ENCODE results near the gene LZTS2.

Gene LZTS2

DNA sequence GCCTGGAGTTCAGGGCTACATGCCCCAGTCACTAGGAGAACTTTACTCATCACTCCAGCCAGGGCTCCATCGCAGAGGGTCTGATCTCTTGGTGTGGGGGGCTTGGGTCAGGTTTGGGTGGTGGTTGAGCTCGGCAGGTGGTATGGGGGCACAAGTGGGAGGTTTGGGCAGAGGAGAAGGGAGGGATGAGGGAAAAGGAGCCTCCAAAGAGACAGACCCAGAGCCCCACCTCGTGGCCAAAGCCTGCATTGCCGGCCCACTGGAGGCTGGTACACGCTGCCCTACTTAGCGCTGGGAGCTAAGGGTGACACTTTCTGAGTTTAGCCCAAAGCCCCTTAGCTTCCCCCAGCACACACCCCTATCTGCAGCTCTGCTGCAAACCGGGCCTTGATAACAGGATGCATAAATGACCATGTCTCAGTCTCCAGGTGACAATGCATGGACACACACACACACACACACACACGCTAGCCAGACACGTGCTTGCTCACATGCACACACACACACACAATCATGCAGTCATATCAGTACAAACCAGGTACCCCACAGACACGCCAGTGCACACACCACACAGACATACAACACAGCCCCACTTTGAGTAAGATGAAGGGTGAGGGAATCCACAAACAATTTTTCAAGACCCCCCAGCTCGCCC lies 14.7 kb downstream of the LZTS2 start:
- H3K4me1 ChIP-seq (ENCODE audit: control insufficient read depth, insufficient read depth, low read length) = peaks cover 35% of the 10 kb centered on the region

DNA sequence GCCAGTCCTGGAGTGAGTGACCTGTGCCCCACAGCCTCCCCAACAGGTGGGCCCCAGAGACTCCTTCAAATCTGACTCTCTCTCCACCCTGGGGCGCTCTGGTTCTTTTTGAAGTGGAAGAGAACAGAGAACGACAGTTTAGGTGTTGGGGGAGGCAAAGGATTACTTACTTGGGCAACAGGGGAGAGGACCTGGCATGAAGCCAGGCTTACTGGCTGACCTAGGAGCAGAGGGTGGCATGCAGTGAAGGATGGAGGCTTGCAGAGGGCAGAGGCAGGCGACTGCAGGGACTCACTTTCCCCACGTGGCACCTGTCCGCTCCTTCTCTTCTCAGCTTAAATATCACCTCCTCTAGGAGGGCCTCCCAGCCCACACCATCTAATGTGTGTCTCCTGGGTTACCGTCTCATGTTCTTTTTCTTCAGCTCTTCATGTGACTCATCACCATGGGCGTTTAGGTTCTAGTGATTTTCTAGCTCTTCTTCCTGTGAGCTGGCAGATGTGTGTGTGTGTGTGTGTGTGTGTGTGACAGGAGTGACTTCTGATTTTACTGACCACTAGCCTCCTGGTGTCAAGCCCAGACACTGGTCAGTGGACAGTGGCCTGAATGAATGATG lies 15.5 kb downstream of the LZTS2 start:
- Histone ChIP-seq H3K9ac (ENCODE audit: low read length) (no peak overlapping the region), H3K9me3 (ENCODE audit: control insufficient read depth, low read length) (no peaks in the 10 kb centered on the region), H3K27me3 (ENCODE audit: control insufficient read depth, insufficient read depth, low read length) (peaks cover 25% of the 10 kb centered on the region), H3K36me3 (ENCODE audit: control insufficient read depth, insufficient read depth, low read length) (no peaks in the 10 kb centered on the region), H3K4me1 (ENCODE audit: control insufficient read depth, insufficient read depth, low read length) (peaks cover 35% of the 10 kb centered on the region), H3K4me3 (ENCODE audit: low read length) (no peak overlapping the region)

More for the DNA sequence above, 14.7 kb downstream of the LZTS2 start:
- no peaks in the 10 kb centered on the region for H3K36me3 ChIP-seq (ENCODE audit: control insufficient read depth, insufficient read depth, low read length)
- H3K9ac ChIP-seq (ENCODE audit: low read length) = no peak overlapping the region
- no peaks in the 10 kb centered on the region for H3K9me3 ChIP-seq (ENCODE audit: control insufficient read depth, low read length)
- H3K27me3 ChIP-seq (ENCODE audit: control insufficient read depth, insufficient read depth, low read length) = peaks cover 25% of the 10 kb centered on the region
- no peak overlapping the region for H3K4me3 ChIP-seq (ENCODE audit: low read length)

DNA sequence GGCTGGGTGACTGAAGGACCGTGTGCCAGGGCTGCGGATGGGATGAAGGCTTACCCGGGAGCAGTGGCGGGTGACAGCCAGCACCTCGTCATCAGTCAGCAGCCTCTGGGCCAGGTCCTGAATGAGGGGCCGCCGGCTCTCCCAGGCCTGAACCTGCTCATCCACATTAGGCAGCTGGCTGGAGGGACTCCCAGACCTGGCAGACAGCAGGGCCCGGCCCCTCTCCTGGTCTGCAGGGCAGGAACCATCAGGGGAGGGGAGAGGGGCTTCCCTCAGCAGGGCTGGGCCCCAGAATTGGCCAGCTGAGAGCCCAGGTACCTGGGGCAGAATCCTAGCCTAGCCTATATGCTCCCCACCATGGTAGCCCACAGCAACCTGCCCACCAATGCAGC lies 16.0 kb downstream of the LZTS2 start:
- H3K27me3 ChIP-seq (ENCODE audit: control insufficient read depth, insufficient read depth, low read length) = peaks cover 25% of the 10 kb centered on the region
- H3K9ac ChIP-seq (ENCODE audit: low read length) = no peak overlapping the region
- H3K4me1 ChIP-seq (ENCODE audit: control insufficient read depth, insufficient read depth, low read length) = peaks cover 35% of the 10 kb centered on the region
- H3K36me3 ChIP-seq (ENCODE audit: control insufficient read depth, insufficient read depth, low read length) = no peaks in the 10 kb centered on the region
- no peak overlapping the region for H3K4me3 ChIP-seq (ENCODE audit: low read length)
- no peaks in the 10 kb centered on the region for H3K9me3 ChIP-seq (ENCODE audit: control insufficient read depth, low read length)

DNA sequence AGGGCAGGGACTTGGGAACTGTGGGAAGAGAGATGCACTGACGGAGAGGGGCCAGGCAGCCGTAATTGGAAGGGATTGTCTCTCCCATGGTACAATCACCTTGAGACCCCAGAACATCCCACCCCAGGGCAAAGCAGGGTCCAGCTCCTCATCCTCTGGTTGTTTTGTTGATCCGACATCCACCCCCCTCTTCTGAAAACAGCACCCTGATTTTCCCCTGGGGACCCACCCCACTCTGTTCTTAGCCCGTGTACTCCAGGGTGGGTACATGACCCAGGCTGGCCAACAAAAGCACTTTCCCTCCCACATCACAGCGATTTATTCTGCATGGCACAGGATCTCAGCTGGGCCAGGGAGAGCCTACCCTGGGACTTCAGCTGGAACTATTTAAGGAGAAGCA lies 17.2 kb downstream of the LZTS2 start:
- no peaks in the 10 kb centered on the region for H3K36me3 ChIP-seq (ENCODE audit: control insufficient read depth, insufficient read depth, low read length)
- H3K9me3 ChIP-seq (ENCODE audit: control insufficient read depth, low read length) = no peaks in the 10 kb centered on the region
- no peak overlapping the region for H3K4me3 ChIP-seq (ENCODE audit: low read length)
- H3K9ac ChIP-seq (ENCODE audit: low read length) = no peak overlapping the region
- H3K27me3 ChIP-seq (ENCODE audit: control insufficient read depth, insufficient read depth, low read length) = peaks cover 25% of the 10 kb centered on the region
- peaks cover 28% of the 10 kb centered on the region for H3K4me1 ChIP-seq (ENCODE audit: control insufficient read depth, insufficient read depth, low read length)

DNA sequence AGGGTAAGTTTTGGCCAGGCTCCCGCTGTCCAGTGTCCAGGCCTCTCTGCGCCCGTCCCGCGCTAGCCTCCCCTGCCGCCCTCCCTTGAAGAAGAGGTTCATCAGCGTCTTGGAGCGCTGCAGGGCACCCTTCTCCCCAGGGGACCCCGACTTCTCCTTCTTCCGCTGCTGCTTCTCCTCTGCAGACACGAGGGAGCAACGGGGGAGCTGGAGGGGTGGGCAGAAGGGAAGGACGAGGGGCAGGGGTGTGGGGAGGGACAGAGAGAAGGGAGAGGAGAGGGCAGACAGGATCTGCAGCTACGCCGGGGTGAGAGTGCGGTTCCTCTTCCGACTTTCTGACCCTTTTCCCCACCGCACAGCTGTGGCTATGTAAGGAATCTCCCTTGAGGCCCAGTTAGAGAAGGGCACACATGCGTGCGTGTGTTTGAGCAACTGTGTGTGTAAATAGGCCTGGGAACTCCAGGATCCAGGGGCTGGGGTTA lies 18.6 kb downstream of the LZTS2 start:
- Histone ChIP-seq H3K27me3 (ENCODE audit: control insufficient read depth, insufficient read depth, low read length) (peaks cover 25% of the 10 kb centered on the region), H3K9ac (ENCODE audit: low read length) (no peak overlapping the region), H3K9me3 (ENCODE audit: control insufficient read depth, low read length) (no peaks in the 10 kb centered on the region), H3K36me3 (ENCODE audit: control insufficient read depth, insufficient read depth, low read length) (no peaks in the 10 kb centered on the region), H3K4me1 (ENCODE audit: control insufficient read depth, insufficient read depth, low read length) (peaks cover 15% of the 10 kb centered on the region), H3K4me3 (ENCODE audit: low read length) (no peak overlapping the region)

DNA sequence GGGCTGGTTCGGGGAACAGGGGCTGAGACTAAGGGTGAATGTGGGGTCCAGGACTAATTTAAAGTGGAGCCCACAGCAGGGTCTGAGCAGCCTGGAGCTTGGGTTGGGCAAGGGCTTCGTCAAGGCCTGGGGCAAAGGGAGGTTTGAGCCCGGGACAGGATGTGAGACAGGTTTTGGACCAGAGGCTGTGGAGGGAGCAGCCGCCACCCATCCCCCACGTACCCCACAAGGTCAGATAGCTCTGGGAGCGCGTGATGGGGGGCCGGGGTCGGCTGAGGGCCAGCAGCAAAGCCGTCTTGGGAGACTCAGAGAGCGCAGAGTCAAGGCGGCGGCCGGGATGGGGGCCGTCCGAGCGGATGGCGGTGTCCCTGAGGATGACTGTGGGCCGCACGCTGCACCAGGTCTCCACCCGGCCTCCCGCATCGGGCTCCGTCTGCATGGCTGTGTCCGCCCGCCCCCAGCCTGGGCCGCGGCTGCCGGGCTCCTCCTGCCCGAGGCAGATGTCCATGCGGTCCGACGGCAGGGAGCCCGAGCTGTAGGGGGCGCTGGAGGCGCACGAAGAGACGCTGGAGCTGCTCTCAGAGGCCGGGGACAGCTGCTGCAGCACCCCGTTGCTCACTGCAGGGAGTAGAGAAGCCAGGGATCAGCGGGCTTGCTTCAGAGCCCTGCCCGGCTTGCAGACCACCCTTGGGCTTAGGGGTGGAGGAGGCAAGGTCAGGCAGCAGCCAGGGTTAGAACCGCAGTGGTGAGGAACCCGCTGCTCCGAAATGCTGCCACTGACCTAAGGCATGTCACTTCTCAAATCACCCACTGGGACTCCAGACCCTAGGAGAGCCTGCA lies 19.2 kb downstream of the LZTS2 start:
- Histone ChIP-seq H3K27me3 (ENCODE audit: control insufficient read depth, insufficient read depth, low read length) (peaks cover 25% of the 10 kb centered on the region), H3K9me3 (ENCODE audit: control insufficient read depth, low read length) (no peaks in the 10 kb centered on the region), H3K36me3 (ENCODE audit: control insufficient read depth, insufficient read depth, low read length) (no peaks in the 10 kb centered on the region), H3K4me1 (ENCODE audit: control insufficient read depth, insufficient read depth, low read length) (peaks cover 10% of the 10 kb centered on the region), H3K4me3 (ENCODE audit: low read length) (no peak overlapping the region), H3K9ac (ENCODE audit: low read length) (no peak overlapping the region)

DNA sequence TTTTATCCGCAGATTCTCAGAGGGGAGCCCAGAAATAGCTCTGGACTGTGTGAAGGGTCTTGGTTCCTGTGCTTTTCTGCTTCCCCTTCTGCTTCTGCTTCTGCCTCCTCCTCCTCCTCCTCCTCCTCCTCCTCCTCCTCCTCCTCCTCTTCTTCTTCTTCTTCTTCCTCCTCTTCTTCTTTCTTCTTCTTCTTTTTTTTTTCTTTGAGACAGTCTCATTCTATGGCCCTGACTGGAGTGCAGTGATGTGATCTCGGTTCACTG lies 19.8 kb downstream of the LZTS2 start:
- no peak overlapping the region for H3K9ac ChIP-seq (ENCODE audit: low read length)
- H3K36me3 ChIP-seq (ENCODE audit: control insufficient read depth, insufficient read depth, low read length) = no peaks in the 10 kb centered on the region
- peaks cover 10% of the 10 kb centered on the region for H3K4me1 ChIP-seq (ENCODE audit: control insufficient read depth, insufficient read depth, low read length)
- peaks cover 25% of the 10 kb centered on the region for H3K27me3 ChIP-seq (ENCODE audit: control insufficient read depth, insufficient read depth, low read length)
- H3K4me3 ChIP-seq (ENCODE audit: low read length) = no peak overlapping the region
- no peaks in the 10 kb centered on the region for H3K9me3 ChIP-seq (ENCODE audit: control insufficient read depth, low read length)

DNA sequence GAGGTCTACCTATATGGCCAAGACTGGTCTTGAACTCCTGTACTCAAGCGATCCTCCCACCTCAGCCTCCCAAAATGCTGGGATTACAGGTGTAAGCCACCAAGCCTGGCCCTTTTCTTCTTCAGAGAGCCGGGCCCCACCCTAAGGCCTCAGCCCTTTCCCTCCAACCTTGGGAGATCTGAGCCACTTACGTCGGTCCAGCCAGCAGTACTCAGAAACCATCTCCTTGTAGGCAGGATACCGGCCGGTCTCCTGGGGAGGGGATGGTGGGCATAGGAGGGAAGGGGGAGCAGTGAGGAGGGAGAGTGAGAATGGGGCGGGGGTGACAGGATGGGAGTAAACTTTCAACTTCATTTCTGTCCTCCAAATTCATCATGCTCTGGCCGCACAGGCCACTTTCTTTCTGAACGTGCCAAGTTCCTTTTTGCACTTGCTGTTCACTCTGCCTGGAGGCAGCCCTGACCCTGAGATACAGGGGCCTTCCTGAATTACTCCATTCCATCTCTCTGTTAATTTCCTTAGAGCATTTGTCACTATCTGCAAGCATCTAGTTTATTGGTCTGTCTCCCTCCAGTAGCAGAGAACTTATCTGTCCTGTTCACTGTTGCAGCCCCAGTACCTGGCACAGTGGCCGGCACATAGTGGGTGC lies 20.9 kb downstream of the LZTS2 start:
- H3K4me1 ChIP-seq (ENCODE audit: control insufficient read depth, insufficient read depth, low read length) = peaks cover 10% of the 10 kb centered on the region
- H3K27me3 ChIP-seq (ENCODE audit: control insufficient read depth, insufficient read depth, low read length) = peaks cover 23% of the 10 kb centered on the region
- H3K36me3 ChIP-seq (ENCODE audit: control insufficient read depth, insufficient read depth, low read length) = no peaks in the 10 kb centered on the region
- no peak overlapping the region for H3K9ac ChIP-seq (ENCODE audit: low read length)
- H3K4me3 ChIP-seq (ENCODE audit: low read length) = no peak overlapping the region
- no peaks in the 10 kb centered on the region for H3K9me3 ChIP-seq (ENCODE audit: control insufficient read depth, low read length)

DNA sequence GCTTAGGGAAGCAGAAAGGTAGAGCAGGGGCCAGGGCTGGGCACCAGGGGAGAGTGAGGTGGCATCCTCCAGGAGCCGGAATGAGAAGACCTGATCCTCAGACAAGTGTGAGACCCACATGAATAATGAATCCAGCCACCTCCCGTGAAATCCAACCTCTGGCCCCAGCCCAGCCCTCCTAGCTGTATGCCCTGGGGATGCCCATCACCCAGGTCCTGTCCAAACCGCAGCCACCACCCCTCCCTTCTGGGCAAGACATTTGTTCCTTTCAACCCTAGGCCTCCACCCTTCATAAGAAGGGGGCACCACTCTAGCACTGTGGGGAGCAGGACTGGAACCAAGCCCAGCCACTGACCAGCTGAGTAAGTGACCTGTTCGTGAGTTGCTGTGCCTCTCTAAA lies 21.6 kb downstream of the LZTS2 start:
- Histone ChIP-seq H3K4me1 (ENCODE audit: control insufficient read depth, insufficient read depth, low read length) (peaks cover 10% of the 10 kb centered on the region), H3K9me3 (ENCODE audit: control insufficient read depth, low read length) (no peaks in the 10 kb centered on the region), H3K36me3 (ENCODE audit: control insufficient read depth, insufficient read depth, low read length) (no peaks in the 10 kb centered on the region), H3K4me3 (ENCODE audit: low read length) (no peak overlapping the region), H3K27me3 (ENCODE audit: control insufficient read depth, insufficient read depth, low read length) (peaks cover 19% of the 10 kb centered on the region), H3K9ac (ENCODE audit: low read length) (no peak overlapping the region)

DNA sequence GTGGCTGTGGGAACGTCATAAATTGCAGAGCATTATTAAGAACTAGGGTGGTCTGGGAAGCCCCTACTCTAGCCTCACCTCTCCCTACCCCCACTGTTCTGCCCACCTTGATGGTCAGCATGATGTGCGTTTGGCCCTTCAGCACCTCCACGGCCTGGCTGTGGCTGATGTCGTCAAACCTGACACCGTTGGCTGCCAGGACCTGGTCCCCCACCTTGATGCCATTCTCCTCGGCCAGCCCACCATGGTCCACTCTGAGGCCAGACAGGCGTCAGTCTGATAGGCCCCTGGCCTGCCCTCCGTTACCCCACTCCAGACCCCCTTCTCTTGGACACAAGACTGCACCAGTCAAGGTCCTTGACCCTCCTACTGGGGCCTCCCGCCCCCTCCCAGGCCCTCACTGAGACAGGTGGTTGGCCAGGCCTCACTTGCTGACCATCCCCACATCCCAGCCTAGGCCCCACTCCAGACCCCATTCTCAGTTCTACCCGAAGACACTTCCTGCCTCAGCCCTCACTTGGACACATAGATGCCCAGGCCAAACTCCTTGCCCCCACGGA lies 22.2 kb downstream of the LZTS2 start:
- Histone ChIP-seq H3K9ac (ENCODE audit: low read length) (no peak overlapping the region), H3K4me3 (ENCODE audit: low read length) (no peak overlapping the region), H3K36me3 (ENCODE audit: control insufficient read depth, insufficient read depth, low read length) (no peaks in the 10 kb centered on the region), H3K9me3 (ENCODE audit: control insufficient read depth, low read length) (no peaks in the 10 kb centered on the region), H3K27me3 (ENCODE audit: control insufficient read depth, insufficient read depth, low read length) (peaks cover 15% of the 10 kb centered on the region), H3K4me1 (ENCODE audit: control insufficient read depth, insufficient read depth, low read length) (peaks cover 10% of the 10 kb centered on the region)

DNA sequence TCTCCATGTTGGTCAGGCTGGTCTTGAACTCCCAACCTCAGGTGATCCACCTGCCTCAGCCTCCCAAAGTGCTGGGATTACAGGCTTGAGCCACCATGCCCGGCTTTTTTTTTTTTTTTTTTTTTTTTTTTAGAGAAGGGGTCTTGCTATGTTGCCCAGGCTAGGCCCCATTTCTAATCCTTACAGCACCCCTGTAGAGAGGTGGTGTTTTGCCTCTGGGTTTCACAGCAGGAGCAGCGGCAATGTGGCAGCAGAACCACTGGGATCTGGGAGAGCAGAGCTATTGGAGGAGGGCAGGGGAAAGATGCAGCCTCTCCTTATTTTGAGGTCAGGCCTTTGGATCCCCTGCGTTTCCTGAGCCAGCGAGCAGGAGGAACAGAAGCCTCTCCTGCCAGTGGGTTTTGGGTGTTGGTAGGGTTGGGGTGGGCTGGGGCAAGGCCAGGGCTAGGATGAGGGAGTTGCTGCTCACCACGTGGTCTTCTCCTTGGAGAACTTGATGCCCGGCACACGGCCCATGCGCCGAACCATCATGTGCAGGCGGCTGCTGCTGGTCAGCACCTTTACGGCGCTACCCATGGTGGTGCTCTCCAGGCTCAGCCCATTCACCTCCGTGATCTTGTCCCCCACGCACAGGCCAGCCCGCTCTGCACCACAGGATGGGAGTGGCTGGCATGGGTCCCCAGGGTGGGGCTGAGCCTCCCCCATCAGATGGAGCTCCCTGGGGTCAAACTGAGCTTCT lies 23.5 kb downstream of the LZTS2 start:
- Histone ChIP-seq H3K27me3 (ENCODE audit: control insufficient read depth, insufficient read depth, low read length) (peaks cover 9% of the 10 kb centered on the region), H3K36me3 (ENCODE audit: control insufficient read depth, insufficient read depth, low read length) (no peaks in the 10 kb centered on the region), H3K4me3 (ENCODE audit: low read length) (no peak overlapping the region), H3K9ac (ENCODE audit: low read length) (no peak overlapping the region), H3K9me3 (ENCODE audit: control insufficient read depth, low read length) (no peaks in the 10 kb centered on the region), H3K4me1 (ENCODE audit: control insufficient read depth, insufficient read depth, low read length) (peaks cover 10% of the 10 kb centered on the region)

All from mucosa of stomach (tissue), 1 donor.